Stimulated activated CD4-positive, alpha-beta T cell treated with anti-CD3 and anti-CD28 coated beads, Interleukin-4, amount 100 ng/mL, for 4 hours (primary cell): Measurements from ENCODE around the gene LRIT2.
"Not testable (repeated sequence)": the region's sequence is repeated elsewhere in the genome, so short reads cannot be mapped to it uniquely, and the experiment has no call there.

Experiments
- DNase-seq, 2 experiments: peaks; one replicate each; pipeline ENCODE4 v3.0.0-alpha.2; 2020

Gene LRIT2

DNA sequence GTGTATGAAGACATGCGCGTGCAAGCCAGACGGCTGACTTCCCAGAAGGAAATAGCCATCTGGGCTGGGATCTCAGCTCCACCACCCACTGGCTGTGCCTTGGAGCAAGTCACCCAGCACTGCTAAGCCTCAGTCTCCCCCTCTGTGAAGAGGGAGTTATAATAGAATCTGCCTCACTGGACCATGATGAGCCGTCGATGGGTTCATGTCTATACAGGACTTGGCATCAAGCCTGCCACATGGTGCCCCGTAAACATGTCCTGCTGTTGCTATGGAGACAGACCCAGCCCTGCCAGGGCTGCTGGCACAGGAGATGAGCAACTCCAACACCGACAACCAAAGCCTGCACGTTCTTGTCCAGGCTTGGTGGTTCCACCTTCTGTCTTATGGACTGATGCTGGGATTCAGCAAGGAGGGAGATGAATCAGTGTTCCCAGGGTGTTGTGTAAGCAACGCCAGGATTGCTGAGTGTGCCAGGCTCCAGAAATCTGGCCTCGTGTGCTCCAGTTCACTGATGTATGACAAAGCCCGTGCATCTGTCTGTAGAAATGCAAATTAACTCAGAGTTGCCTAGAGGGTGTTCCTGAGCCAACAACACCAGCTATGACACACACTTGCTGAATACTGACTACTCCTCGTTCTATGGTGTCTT, 46.2 kb downstream of the LRIT2 start:
- no peak for DNase-seq

DNA sequence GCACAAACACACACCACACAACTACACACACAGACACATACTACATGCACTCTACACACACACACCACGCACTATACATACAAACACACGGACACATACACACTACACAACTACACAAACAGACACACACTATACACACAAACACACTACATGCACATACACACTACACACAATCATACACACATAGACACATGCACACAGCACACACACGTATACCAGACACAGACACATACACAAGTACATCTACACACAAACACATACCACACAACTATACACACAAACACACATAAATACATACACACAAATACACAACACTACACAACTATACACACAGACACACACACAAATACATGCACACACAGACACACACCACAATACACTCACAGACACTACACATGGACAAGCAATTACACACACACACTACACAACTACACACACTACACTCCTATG, 47.2 kb downstream of the LRIT2 start:
- DNase-seq, result no peak

DNA sequence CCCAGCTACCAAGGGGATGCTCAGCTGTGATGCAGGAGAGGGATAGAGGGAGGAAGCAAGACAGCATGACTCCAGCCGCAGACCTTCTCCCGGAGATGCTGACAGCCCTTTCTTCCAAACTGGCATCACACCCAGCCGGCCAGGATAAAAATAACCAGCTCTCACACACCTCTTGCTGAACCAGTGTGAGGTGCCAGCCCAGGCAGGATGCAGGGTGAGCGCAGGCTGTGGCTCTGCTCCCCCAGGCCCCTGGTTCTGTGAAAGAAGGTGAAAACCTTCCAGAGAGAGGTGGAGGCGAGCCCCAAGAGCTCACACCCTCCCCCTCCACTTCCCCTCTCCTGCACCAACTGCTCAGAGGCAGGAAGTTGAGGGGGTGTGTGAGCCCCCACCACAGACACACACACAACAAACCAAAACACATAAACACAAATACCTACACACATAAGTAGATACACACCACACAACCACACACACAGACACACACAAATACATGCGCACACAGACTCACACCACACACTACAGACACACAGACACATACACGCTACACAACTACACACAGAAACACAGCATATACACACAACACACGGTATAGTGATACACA, 47.7 kb downstream of the LRIT2 start:
- peak in 1 of 2 experiments; percentile 15 for DNase-seq

DNA sequence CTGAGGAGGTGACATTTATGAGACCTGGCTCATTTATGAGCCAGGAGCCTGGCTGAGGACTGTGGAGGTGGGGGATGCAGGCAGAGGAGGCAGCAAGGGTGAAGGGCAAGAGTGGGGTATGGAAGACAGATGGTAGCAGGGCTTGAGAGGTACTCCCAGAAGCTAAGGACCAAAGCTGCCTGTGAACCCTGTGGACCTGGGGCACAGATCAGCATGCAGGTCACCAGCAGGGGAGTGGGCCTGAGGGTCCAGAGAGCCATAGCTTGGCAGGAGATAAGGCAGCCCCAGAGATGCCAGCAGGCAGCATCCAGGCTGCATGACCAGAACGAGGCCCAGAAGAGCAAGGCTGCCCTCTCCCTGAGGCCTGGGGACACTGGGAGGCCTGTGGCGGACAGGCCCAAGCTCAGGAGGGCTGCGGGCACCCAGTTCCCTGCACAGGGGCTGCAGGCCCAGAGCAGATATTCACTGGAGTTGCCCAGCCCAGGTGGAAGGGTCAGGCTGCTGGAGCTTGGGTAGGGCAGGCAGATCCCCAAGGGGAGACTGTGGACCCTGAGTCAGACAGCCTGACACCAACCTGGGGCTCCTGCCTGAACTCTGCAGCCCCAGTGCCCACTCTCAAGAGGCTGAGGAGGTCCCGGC, 48.4 kb downstream of the LRIT2 start:
- DNase-seq, result no peak

DNA sequence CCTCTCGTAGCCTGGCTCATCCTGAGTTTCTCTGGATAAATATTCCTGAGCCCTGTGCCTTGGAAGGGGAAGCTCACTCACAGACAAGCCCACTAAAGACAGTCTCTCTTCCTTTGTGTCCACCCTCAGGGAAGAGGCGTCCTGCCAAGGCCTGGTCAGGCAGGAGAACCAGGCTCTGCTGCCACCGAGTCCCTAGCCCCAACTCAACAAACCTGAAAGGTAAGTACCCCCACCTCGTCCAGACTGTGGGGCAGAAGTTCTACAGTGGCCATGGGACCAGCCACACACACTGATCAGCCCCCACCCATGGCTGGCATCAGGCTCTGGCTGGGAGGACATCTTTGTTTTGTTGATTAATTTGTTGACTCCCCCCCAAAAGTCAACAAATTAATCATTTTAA, 49.0 kb downstream of the LRIT2 start:
- no peak for DNase-seq

DNA sequence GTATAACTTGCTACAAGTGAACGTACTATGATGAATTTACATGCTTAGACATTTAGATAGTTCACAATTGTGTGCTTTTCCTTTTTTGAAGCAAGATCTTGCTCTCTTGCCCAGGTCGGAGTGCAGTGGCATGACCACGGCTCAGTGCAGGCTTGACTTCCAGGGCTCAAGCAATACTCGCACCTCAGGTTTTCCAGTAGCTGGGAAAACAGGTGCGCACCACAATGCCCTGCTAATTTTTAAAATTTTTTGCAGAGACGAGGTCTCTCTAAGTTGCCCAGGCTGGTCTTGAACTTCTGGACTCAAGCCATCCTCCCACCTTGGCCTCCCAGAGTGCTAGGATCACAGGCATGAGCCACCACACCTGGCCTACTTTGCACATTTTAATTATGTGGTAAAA, 49.9 kb downstream of the LRIT2 start:
- no peak for DNase-seq

DNA sequence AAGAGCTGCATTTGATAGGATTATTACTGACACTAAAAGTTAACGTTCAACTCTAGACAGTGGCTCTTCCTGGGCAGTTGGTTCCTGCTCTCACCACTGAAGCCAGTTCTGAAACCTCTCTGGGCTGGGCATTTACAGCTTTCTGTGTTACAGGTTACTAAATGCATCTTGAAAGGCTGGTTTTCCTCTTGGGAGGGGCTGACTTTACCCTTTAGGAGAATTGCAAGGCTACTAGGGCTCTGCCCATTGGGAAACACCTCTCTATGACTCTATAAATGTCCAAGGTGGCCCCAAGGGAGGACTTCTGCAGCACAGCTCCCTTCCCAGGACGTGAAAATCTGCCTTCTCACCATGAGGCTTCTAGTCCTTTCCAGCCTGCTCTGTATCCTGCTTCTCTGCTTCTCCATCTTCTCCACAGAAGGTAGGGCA, 51.8 kb downstream of the LRIT2 start, which contains the start of gene GPR15LG:
TSS of gene GPR15LG (plus strand) at position 301 of the 429 bp plus-strand sequence. CDS start at position 352, 51 bp downstream.
- no peak for DNase-seq

DNA sequence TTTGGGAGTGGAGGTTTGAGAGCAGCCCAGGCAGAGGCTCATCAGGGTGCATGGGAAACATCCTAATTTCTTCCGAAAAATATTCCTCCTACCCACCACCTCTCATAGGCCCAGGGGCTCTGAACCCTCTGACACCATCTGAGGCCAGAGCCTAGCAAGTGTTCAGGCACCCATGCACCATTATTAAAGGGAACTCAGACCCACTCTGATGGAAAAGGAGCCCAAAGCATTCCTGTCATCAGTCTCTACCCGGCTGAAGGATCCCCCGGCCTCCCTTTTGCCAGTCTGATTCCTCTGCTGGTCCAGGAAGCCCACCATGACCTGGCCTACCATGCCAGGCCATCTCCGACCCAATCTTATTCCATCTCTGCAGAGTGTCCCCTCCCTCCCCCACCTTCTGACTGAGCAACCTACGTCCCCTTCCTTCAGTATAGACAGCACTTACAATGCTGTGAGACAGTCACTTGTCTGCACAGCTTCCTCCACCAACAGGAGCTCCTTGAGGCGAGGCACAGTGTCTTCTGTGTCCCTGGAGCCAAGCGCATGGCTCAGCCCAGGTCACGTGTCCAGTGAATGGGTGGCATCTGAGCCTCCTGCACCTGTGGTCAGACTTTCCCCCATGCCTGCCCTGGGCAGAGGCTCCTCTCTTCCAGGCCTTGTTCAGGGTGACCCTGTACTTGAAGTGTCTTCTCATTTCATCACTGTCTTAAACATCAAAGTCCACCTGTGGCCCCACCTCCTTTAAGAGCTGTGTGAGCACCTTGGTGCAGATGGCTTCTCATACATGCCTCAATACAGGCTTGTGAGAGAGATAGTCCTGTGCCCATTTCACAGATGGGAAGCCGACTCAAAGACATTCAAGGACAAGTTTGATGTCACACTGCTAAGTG, 52.6 kb downstream of the LRIT2 start:
- no peak for DNase-seq

DNA sequence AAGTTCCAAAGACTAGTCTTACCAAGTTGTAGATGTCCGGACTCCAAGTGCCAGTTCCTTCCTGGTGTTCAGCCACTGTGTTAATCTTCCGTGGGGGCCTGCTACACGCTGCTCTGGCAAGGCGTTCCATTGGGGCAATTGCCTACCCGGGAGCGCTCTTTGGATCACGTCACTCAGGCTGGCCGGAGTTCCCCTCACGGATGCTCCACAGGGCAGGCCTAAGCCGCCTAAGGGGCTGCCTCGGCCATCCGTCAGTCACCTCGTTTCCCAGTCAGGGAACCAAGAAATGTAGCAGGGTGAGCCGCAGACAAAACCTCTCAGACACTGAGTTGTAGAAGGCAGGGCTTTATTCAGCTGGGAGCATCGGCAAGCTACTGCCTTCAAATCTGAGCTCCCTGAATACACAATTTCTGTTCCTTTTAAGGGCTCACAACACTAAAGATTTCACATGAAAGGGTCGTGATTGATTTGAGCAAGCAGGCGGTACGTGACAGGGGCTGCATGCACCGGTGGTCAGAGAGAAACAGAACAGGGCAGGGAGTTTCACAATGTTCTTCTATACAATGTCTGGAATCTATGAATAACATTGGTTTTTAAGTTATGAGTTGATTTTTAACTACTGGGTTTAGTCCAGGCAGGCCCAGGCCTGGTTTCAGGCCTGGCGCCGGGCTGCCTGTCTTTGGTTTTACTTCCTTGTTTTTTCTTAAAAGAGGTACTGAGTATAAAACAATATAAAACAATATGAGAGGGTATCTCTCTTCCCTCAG, 53.5 kb downstream of the LRIT2 start:
- not testable (repeated sequence) for DNase-seq

DNA sequence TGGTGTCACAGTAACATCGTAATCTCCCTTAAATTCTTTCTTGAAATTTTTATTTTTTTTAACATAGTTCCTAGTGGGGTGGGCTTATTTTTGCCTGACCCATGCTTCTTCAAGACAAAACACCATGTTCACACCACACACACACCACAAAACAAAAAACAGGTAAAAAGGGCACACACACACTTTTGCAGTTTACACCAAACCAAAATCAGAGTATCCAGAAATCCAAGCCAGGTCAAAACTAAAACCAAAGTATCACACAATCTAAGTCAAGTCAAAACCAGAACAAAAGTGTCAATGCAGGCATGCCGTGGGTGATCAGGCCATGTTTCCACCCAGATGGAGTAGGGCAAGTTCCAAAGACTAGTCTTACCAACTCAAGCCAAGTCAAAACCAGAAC, 54.1 kb downstream of the LRIT2 start:
- DNase-seq, result not testable (repeated sequence)
